Ishikawa (cell line): ENCODE data around the gene NDUFC2.
A peak's percentile ranks its signal among the peaks of the same experiment; 100 is the strongest.

Source experiments
- CEBPB ChIP-seq: IDR thresholded peaks from 2 replicates; pipeline ENCODE4 v1.6.1; 2012
- CREB1 ChIP-seq: IDR thresholded peaks from 2 replicates; pipeline ENCODE4 v1.6.1; 2012; ENCODE audit warnings: low read depth
- EGR1 ChIP-seq: IDR thresholded peaks from 2 replicates; pipeline ENCODE4 v1.6.1; 2012
- EP300 ChIP-seq: IDR thresholded peaks from 2 replicates; pipeline ENCODE4 v1.6.1; 2012; ENCODE audit warnings: borderline replicate concordance
- FOXM1 ChIP-seq: IDR thresholded peaks from 2 replicates; pipeline ENCODE4 v1.6.1; 2012; ENCODE audit warnings: low read depth, borderline replicate concordance
- NFIC ChIP-seq: IDR thresholded peaks from 2 replicates; pipeline ENCODE4 v1.6.1; 2012
- RAD21 ChIP-seq: IDR thresholded peaks from 2 replicates; pipeline ENCODE4 v1.6.1; 2012; ENCODE audit warnings: low read depth
- TAF1 ChIP-seq: IDR thresholded peaks from 2 replicates; pipeline ENCODE4 v1.6.1; 2012; ENCODE audit warnings: low read depth, mild to moderate bottlenecking
- TCF12 ChIP-seq: IDR thresholded peaks from 2 replicates; pipeline ENCODE4 v1.6.1; 2012; ENCODE audit warnings: low read depth
- TEAD4 ChIP-seq: IDR thresholded peaks from 2 replicates; pipeline ENCODE4 v1.6.1; 2012
- YY1 ChIP-seq: IDR thresholded peaks from 2 replicates; pipeline ENCODE4 v1.6.1; 2012; ENCODE audit warnings: low read depth
- ZBTB7A ChIP-seq: IDR thresholded peaks from 2 replicates; pipeline ENCODE4 v1.6.1; 2012; ENCODE audit warnings: low read depth
- TF ChIP-seq, protein P1 (sequence below): IDR thresholded peaks from 2 replicates; pipeline ENCODE4 v1.6.1; 2012
- TF ChIP-seq, protein P2 (sequence below): IDR thresholded peaks from 2 replicates; pipeline ENCODE4 v1.6.1; 2012; ENCODE audit warnings: low read depth, mild to moderate bottlenecking
- TF ChIP-seq, protein P3 (sequence below): IDR thresholded peaks from 2 replicates; pipeline ENCODE4 v1.6.1; 2012

Gene NDUFC2

DNA sequence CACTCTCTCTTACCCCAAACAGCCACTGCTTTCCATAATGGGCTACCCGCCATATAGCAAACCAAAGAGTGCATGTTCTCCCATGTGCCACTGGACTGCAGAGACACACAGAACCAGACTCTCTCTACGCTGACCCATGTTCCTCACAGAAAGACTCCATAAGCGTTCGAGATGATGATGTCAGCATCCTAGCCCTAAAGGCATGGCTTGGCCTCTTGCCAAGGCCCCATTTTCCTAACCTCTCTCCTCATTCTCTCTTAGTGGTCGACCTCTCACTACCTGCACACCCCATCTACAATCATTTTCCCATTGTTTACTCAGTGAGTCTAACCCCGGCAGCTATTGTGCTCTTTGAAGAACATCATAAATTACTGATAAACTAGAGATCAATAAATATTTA lies 4.9 kb downstream of the NDUFC2 start:
- TF ChIP-seq NFIC = 0 out of 2 replicates have a peak, but pooled peaks have one; percentile 24
- TF ChIP-seq ZBTB7A = no peak
- no peak for TF ChIP-seq RAD21
- no peak for TF ChIP-seq YY1
- no peak for TF ChIP-seq CEBPB
- no peak for TF ChIP-seq TAF1
- TF ChIP-seq FOXM1 = no peak
- TF ChIP-seq, protein P1, sequence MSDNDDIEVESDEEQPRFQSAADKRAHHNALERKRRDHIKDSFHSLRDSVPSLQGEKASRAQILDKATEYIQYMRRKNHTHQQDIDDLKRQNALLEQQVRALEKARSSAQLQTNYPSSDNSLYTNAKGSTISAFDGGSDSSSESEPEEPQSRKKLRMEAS = no peak
- TF ChIP-seq TCF12 = no peak

DNA sequence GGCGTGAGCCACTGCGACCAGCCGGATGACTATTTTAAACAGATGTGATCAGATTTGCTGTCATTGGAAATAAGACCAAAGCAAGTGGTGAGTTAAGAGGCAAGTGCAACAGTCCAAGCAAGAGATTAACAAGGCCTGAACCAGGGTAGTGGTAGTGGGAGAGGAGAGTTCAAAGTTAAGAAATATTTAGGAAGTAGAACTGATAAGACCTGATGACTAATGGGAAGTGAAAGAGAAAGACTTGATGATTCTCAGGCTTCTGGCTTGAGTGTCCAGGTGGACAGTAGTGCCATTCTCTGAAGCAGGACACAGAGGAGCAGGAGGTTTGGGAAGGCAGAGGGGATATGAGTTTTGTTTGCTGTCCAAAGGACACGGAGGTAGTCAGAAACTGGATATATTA lies 7.2 kb downstream of the NDUFC2 start:
- TF ChIP-seq EGR1 (no peak), RAD21 (no peak), TAF1 (no peak), TCF12 (no peak), TEAD4 (no peak), CREB1 (no peak), YY1 (no peak), ZBTB7A (no peak), CEBPB (no peak), NFIC (no peak), EP300 (no peak), FOXM1 (no peak)
- TF ChIP-seq, protein P2, sequence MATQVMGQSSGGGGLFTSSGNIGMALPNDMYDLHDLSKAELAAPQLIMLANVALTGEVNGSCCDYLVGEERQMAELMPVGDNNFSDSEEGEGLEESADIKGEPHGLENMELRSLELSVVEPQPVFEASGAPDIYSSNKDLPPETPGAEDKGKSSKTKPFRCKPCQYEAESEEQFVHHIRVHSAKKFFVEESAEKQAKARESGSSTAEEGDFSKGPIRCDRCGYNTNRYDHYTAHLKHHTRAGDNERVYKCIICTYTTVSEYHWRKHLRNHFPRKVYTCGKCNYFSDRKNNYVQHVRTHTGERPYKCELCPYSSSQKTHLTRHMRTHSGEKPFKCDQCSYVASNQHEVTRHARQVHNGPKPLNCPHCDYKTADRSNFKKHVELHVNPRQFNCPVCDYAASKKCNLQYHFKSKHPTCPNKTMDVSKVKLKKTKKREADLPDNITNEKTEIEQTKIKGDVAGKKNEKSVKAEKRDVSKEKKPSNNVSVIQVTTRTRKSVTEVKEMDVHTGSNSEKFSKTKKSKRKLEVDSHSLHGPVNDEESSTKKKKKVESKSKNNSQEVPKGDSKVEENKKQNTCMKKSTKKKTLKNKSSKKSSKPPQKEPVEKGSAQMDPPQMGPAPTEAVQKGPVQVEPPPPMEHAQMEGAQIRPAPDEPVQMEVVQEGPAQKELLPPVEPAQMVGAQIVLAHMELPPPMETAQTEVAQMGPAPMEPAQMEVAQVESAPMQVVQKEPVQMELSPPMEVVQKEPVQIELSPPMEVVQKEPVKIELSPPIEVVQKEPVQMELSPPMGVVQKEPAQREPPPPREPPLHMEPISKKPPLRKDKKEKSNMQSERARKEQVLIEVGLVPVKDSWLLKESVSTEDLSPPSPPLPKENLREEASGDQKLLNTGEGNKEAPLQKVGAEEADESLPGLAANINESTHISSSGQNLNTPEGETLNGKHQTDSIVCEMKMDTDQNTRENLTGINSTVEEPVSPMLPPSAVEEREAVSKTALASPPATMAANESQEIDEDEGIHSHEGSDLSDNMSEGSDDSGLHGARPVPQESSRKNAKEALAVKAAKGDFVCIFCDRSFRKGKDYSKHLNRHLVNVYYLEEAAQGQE = no peak
- TF ChIP-seq, protein P3, sequence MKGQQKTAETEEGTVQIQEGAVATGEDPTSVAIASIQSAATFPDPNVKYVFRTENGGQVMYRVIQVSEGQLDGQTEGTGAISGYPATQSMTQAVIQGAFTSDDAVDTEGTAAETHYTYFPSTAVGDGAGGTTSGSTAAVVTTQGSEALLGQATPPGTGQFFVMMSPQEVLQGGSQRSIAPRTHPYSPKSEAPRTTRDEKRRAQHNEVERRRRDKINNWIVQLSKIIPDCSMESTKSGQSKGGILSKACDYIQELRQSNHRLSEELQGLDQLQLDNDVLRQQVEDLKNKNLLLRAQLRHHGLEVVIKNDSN = no peak
- TF ChIP-seq, protein P1 = no peak

DNA sequence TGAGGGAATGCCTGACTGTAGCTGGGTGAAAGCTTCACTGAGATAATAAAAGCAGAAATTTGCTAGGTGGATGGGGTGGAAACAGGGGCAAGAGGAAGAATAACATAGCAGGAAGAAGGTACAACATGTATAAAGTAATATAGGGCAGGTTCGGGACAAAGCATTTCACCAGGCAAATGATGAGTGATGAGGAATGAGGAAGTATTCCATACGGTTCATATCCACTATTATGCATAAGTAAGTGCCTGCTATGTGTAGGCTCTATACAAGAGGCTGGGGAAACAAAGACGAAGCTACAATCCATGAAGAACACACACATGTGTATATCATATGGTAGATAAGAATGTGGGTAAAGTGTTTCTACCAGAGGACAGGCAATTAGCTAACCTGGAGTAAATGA lies 7.9 kb downstream of the NDUFC2 start:
- TF ChIP-seq YY1 (no peak), NFIC (no peak), EP300 (no peak), FOXM1 (no peak), EGR1 (no peak), TAF1 (no peak), RAD21 (no peak), TEAD4 (no peak), ZBTB7A (no peak), TCF12 (no peak)
- TF ChIP-seq, protein P1 = no peak

DNA sequence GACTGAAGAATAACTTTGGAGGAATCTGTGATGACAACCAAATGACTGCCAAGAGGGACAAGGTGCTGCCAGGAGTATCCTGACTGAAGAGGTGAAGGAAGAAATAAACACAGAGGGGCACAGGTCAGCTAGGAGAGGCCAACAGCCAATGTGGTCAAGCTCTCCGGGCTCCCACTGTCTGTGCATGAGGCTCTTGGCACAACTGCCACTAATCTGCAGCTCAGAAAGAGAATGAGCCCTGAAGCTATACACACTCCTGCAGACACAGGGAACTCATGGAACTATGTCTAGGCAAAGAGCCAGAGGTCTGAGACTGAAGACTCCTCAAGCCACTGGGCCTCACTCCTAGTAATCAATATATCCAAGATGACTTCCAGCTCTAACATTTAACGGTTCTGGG lies 9.0 kb downstream of the NDUFC2 start:
- no peak for TF ChIP-seq RAD21
- TF ChIP-seq TCF12 = no peak
- TF ChIP-seq YY1 = no peak
- TF ChIP-seq TAF1 = no peak
- TF ChIP-seq, protein P1 = no peak
- TF ChIP-seq ZBTB7A = no peak
- no peak for TF ChIP-seq NFIC
- TF ChIP-seq, protein P2 = no peak
- no peak for TF ChIP-seq EGR1
- TF ChIP-seq TEAD4 = no peak
- TF ChIP-seq, protein P3 = no peak
- no peak for TF ChIP-seq CREB1

DNA sequence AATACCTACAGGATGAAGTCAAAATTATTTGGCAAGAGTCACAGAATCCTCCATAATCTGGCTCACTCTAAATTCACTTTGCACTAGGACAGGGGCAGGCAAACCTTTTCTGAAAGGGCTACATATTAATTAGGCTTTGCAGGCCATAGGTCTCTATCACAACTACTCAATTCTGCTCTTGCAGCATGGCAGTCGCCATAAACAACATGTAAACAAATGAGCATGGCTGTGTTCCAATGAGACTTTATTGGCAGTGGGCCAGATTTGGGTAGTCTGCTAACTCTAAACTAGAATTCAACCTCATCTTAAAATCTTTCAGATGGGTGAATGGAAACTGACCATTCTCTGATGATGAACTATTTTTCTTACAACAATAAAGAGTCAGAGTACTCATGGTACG lies 10.2 kb downstream of the NDUFC2 start:
- TF ChIP-seq NFIC (peak; percentile 55), TCF12 (no peak)

DNA sequence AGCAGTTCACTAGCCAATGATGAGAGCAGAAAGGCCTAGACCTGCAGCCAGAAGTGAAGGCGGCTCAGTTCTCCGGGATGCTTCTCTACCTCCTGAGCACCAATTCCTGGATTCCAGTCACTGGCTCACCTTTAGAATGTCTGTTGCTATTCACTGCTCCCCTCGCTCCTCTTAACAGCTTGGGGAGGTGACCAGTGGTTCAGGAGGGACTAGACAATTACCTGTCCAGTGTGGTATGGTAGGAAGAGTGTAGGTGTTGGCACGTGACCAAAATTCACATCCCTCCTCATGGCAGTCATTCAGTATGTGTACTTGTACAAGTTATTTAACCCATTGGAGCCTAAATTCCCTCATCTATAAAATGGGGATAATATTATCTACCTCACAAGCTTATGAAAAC lies 12.0 kb downstream of the NDUFC2 start:
- TF ChIP-seq ZBTB7A (no peak), CEBPB (no peak), RAD21 (no peak), TEAD4 (no peak), NFIC (no peak)
- TF ChIP-seq, protein P1 = no peak
- TF ChIP-seq, protein P2 = no peak
